ENCODE data around the gene ZNF569. TPM values are rescaled to one million over a fixed set of nuclear protein-coding genes. Genes with fewer than 3 reads are reported as not detected.
A peak's percentile ranks its signal among the peaks of the same experiment; 100 is the strongest.

ZNF569 gene
- total RNA-seq, 3 donors from 2014 or later (not counting 1 experiment from before 2014, with no cell fraction given), result 6.3 to 9.5 (median 8.0) TPM

GRCh38 chr19:37362733-37363132 is 104.5 kb downstream of the ZNF569 start:
- no peak for DNase-seq
- Histone ChIP-seq H3K4me1 (ENCODE audit: control insufficient read depth, insufficient read depth, low read length) (no peaks in the 10 kb centered on the region), H3K27ac (ENCODE audit: low read length) (no peak overlapping the region), H3K36me3 (ENCODE audit: control insufficient read depth, insufficient read depth, low read length) (peaks cover 35% of the 10 kb centered on the region), H3K4me3 (ENCODE audit: low read length) (no peak overlapping the region), H3K27me3 (ENCODE audit: control insufficient read depth, insufficient read depth, low read length) (no peaks in the 10 kb centered on the region), H3K9me3 (ENCODE audit: control insufficient read depth, insufficient read depth, low read length) (peaks cover 30% of the 10 kb centered on the region)
- no peak overlapping the region for H3K4me3 Mint-ChIP-seq
- 98% methylated on average over 6 of the region's 6 CpGs for WGBS (ENCODE audit: insufficient coverage)
- H3K9me3 Mint-ChIP-seq, result peaks cover 2 to 19% of the 10 kb centered on the region in 2 donors
- no peaks in the 10 kb centered on the region for H3K4me1 Mint-ChIP-seq
- intact Hi-C loops (cut with micrococcal nuclease), result no loop called here
- H3K36me3 Mint-ChIP-seq, result peaks cover 38% of the 10 kb centered on the region
- TF ChIP-seq CTCF (IDR thresholded peaks at IDR 0.05), result no peak
- H3K27ac Mint-ChIP-seq, result no peak overlapping the region
- H3K27me3 Mint-ChIP-seq (ENCODE audit: low read depth in 2 of 2), result no peaks in the 10 kb centered on the region
- peak in 1 of 3 donors; percentile 5 for ATAC-seq

GRCh38 chr19:37361994-37362393 is 105.2 kb downstream of the ZNF569 start:
- no peaks in the 10 kb centered on the region for H3K4me1 Mint-ChIP-seq
- ATAC-seq, result no peak
- no peaks in the 10 kb centered on the region for H3K27me3 Mint-ChIP-seq (ENCODE audit: low read depth in 2 of 2)
- intact Hi-C loops (cut with micrococcal nuclease), result no loop called here
- H3K4me1 ChIP-seq (ENCODE audit: control insufficient read depth, insufficient read depth, low read length), result no peaks in the 10 kb centered on the region
- H3K9me3 ChIP-seq (ENCODE audit: control insufficient read depth, insufficient read depth, low read length), result peaks cover 30% of the 10 kb centered on the region
- DNase-seq, result no peak
- no peak overlapping the region for H3K27ac Mint-ChIP-seq
- H3K4me3 ChIP-seq (ENCODE audit: low read length), result no peak overlapping the region
- TF ChIP-seq CTCF (IDR thresholded peaks at IDR 0.05), result no peak
- H3K9me3 Mint-ChIP-seq, result peaks cover 2 to 19% of the 10 kb centered on the region in 2 donors
- H3K36me3 Mint-ChIP-seq, result peaks cover 45% of the 10 kb centered on the region
- 90% methylated on average over 1 of the region's 1 CpG for WGBS (ENCODE audit: insufficient coverage)
- no peak overlapping the region for H3K27ac ChIP-seq (ENCODE audit: low read length)
- H3K4me3 Mint-ChIP-seq, result no peak overlapping the region
- peaks cover 35% of the 10 kb centered on the region for H3K36me3 ChIP-seq (ENCODE audit: control insufficient read depth, insufficient read depth, low read length)
- no peaks in the 10 kb centered on the region for H3K27me3 ChIP-seq (ENCODE audit: control insufficient read depth, insufficient read depth, low read length)

Other genes starting within 250 kb of the ZNF569 start
- 10 to 100 TPM; 21.6 to 27.1 (median 26.4) TPM for gene ZNF383, start 249.2 kb downstream of the ZNF569 start, total RNA-seq
- 10 to 100 TPM in 2 of 3 donors, 1 to 10 TPM in 1; 9.9 to 14.0 (median 13.6) TPM for gene ZNF527, start 96.3 kb downstream of the ZNF569 start, total RNA-seq
- 10 to 100 TPM; 12.6 to 19.6 (median 17.6) TPM for gene ZNF570, start 1.9 kb upstream of the ZNF569 start, total RNA-seq
- gene ZNF793, start 39.5 kb upstream of the ZNF569 start, total RNA-seq, result 1 to 10 TPM; 3.1 to 9.6 (median 4.3) TPM
- 10 to 100 TPM; 11.7 to 22.1 (median 19.6) TPM for gene ZNF571, start 127.3 kb upstream of the ZNF569 start, total RNA-seq
- gene ZNF540, start 127.4 kb upstream of the ZNF569 start, total RNA-seq, result 1 to 10 TPM; 6.4 to 7.5 (median 7.0) TPM
- 10 to 100 TPM in 1 of 3 donors, 1 to 10 TPM in 2; 7.8 to 10.3 (median 8.9) TPM for gene ZFP30, start 188.0 kb upstream of the ZNF569 start, total RNA-seq